ENCODE data around the gene KLHL41.

Gene KLHL41
- total RNA-seq = 0 to 0.11 (median 0) reads per million in 3 experiments

DNA sequence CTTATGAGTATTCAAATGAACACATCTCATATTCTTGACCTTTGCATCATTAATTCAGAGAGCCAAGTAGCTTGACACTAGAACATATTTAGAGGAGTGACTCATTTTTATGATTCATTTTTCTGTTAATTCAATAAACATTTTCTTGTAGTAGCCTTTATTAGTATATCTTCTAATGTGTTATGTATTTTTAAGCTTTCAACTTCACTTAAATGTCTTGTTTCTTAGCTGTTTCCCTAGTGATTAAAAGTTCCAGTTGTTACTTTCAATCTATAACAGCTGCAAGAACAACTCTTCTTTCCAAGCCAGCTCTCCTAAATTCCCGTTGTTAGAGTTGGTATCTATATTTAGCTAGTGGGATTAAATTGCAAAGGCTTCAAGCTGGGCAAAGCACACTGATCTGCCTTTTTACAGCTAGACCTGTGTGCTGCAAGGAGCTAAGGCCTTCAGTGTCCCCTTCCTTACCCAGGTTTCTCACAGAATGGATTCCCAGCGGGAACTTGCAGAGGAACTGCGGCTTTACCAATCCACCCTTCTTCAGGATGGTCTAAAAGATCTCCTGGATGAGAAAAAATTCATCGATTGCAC is at the start of gene KLHL41:
Gene KLHL41, plus strand, starts transcription at position 405 of the 588 bp plus-strand sequence. Its CDS starts 77 bp downstream, at position 482.
- DNase-seq = no peak

GRCh38 chr2:169461143-169461542 is 48.4 kb upstream of the KLHL41 start:
- no peak for DNase-seq

- no peak for DNase-seq
These were observed 46.4 kb upstream of the KLHL41 start for GRCh38 chr2:169462896-169463695.

- DNase-seq = no peak
These were observed 45.0 kb upstream of the KLHL41 start for GRCh38 chr2:169464466-169464865.

DNA sequence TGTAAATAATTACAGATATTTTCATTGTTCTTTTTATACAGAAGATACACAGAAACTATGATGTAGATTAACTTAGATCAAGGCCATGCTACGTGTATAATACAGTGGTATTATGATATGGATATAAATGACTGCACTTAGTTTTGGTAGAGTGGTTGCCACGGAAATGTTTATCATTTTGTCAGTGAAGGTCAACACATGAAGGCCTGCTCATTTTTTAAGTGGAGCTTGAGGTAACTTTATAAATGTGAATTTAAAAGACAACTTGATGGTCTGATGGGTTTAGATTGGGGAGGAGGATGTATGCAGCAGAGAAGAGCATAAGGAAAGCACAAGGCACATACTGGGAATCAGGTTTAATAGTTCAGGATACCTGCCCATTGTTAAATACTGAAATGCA is 44.6 kb upstream of the KLHL41 start:
- DNase-seq = no peak

GRCh38 chr2:169468841-169469240 is 40.7 kb upstream of the KLHL41 start:
- DNase-seq = no peak

- DNase-seq = no peak
These were observed 39.4 kb upstream of the KLHL41 start for GRCh38 chr2:169469952-169470572.

DNA sequence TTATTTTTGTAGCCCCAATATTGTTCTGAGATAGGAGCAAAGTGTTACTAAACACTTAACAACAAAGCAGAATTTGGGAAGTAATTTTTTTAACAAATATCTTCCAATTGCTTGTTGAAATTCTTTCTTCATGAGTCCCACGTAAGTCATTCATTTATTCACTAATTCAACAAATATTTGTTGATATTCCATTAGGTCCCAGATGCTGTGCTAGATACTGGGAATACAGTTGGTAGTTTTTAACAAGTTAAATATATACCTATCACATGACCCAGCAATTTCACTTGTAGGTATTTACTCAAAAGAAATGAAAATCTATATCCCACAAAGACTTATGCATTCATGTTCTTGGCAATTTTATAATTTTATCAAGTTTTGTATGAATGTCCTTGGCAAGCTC is 37.3 kb upstream of the KLHL41 start:
- no peak for DNase-seq

GRCh38 chr2:169476459-169476858 is 33.0 kb upstream of the KLHL41 start:
- no peak for DNase-seq

GRCh38 chr2:169478339-169478738 is 31.2 kb upstream of the KLHL41 start:
- DNase-seq = no peak

DNA sequence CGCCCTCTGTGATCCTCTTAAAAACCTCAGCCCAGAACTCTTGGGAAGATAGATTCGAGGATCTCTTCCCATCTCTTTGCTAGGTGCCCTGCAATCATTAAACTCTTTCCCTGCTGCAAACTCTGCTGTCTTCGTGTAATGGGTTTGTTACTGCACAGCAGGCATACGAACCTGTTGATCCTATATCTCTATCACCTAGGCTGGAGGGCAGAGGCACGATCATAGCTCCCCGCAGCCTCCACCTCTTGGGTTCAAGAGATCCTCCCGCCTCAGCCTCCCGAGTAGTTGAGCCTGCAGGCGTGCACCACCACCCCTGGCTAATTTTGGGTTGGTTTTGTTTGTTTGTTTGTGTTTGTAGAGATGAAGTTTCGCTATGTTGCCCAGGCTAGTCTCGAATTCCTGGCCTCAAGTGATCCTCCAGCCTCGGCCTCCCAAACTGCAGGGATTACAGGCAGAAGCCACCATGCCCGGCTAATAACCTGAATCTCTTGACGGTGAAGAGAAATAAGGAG is 30.7 kb upstream of the KLHL41 start:
- no peak for DNase-seq

GRCh38 chr2:169479257-169480078 is 30.0 kb upstream of the KLHL41 start, which contains the start of gene BBS5:
Gene BBS5 (plus strand): TSS chr2:169479494. CDS start chr2:169479554, 60 bp downstream.
- DNase-seq = peak; percentile 66

DNA sequence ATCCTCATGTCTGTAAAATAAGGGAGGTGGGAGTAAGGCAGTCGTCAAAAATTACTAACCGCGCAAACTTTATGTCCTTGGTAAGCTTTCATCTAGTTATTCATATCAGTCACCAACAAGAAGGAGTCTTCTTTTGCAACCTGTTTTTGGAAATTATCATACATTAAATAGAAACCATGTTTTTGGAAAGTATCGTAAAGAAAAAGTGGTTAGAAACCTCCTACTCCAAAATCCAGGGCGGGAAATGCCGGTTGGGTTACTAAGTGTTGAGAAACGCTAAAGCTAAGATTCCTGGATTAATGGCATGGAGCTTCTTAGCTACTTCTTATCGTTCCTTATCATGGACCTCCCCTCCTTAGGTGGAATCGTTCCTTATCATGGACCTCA is 29.4 kb upstream of the KLHL41 start:
- no peak for DNase-seq

DNA sequence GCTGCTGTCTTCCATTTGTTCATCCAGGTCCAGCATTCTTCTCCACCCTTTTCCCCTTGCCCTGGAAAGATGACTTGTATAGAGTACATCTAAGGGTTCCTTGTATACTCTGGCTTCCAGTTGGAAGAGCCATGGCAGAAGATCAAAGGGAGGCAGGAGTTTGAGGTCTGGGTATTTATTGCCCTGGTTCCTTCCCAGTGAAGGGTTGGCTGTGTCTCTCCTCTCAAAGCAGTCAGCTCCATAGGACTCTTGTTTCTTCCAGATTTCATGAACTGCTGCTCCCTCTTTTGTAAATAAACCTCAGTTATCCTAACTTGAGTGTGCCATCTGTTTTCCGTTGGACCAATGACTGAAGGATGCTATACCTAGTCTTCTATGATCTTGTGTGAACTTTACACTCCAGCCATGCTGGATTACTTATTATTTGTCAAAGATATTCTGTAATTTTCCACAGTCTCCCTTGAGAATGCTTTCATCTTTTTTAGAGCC is 23.8 kb upstream of the KLHL41 start:
- DNase-seq = no peak

DNA sequence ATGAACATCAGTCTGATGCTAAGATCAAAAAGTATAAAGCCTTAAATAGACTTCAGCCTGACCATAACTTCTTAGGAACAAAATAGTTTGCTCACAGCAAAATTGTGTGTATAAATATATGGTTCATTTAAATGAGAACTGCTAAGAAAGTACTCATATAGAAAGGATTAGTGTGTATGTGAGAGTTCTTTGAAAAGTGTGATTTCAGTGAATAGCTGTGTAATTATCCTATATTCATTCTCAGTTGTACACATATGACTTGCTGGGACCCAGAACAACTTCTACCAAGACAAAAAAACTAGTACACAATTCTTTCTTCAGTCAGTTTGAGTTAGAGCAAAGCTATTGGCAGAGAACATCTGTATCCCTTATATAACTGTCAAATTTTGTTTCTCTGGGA is 23.0 kb upstream of the KLHL41 start:
- no peak for DNase-seq

- no peak for DNase-seq
These were observed 18.7 kb upstream of the KLHL41 start for GRCh38 chr2:169490834-169491233.

DNA sequence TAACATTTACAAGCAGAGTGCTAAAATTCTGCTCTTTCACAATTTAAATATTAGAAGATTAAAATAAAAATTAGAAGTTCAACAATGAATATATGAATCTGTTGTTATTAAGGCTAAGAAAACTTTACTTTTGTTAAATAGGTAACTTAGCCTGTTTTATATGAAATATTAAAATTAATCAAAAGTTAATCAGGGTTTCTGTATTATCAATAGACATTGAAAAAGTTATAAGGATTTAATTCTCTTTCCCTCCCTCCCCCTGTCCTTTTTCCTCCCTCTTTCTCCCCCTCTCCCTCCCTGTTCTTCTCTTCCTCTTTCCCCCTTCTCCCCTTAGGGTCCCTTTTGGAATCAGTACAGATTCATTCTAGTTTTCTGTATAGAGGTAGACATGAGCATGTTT is 18.1 kb upstream of the KLHL41 start:
- no peak for DNase-seq

- no peak for DNase-seq
These were observed 16.1 kb upstream of the KLHL41 start for GRCh38 chr2:169493360-169493759.

GRCh38 chr2:169495310-169495928 is 14.1 kb upstream of the KLHL41 start:
- no peak for DNase-seq

DNA sequence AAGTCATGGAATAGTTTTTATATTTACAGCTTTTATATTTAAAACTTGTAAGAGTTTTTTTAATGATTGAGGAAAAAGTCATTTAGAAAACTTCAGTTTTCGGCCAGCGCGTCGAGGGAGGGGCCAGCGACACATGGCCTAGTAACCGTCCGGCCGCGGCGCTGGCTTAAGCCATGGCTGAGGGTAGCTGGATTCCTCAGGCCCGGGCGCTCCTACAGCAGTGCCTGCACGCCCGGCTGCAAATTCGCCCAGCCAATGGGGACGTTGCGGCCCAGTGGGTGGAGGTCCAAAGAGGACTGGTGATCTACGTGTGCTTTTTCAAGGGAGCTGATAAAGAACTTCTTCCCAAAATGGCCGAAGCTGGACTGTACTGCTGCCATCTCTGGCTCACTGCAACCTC is 4.9 kb upstream of the KLHL41 start:
- no peak for DNase-seq

DNA sequence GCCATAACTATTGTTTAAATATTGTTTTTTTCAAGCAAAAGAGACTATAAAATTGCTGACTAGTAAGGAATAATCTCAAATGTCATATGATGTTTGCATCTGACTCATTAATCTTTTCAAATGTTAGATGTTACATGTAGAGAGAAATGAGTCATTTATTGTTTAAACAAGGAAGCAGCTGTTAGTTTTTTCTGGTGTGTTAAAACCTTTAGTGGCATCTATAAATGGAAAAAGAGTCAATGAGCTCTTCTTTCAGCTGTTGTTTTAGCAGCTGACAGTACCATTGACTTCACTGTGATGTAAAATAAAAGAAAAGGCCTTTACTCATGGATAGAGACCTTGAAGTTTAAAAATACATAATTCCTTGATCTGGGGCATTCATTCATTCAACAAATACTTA is 1.8 kb upstream of the KLHL41 start:
- no peak for DNase-seq

- DNase-seq = no peak
These were observed 453 bp downstream of the KLHL41 start for GRCh38 chr2:169509955-169510354.
